IMR-90 (cell line): ENCODE results near the gene HK3. TPM values are rescaled to one million over a fixed set of nuclear protein-coding genes. Genes with fewer than 3 reads are reported as not detected.

Experiments used
- ATAC-seq: fragments of 200-7000 bp; cut with Tn5 transposase; 2 replicates; pipeline ENCODE4 v1.9.1; 2020; ENCODE audit warnings: low read depth, mild to moderate bottlenecking, moderate library complexity
- BruUV-seq: library from RNA; stranded (reverse); fragments of 400-500 nt; replicated peaks from 2 replicates; lab custom pipeline; 2021; lab: Mats Ljungman, UMichigan
- CTCF ChIA-PET: fragments of 300-600 bp; formaldehyde crosslinking; extraction: SDS; loops from one replicate; lab custom pipeline; 2021; ENCODE audit warnings: antibody characterized with exemption; lab: Yijun Ruan, JAX
- POLR2A ChIA-PET: fragments of 300-600 bp; sonication (Branson Sonifier 250); formaldehyde crosslinking; loops from one replicate; lab custom pipeline; 2022; ENCODE audit warnings: antibody characterized with exemption; ENCODE audit not compliant: unreplicated experiment; lab: Charles Lee
- DNase-seq: peaks from one replicate; pipeline ENCODE4 v3.0.0; 2013
- H2AFZ ChIP-seq: replicated peaks from 2 replicates; pipeline ENCODE3; 2013; ENCODE audit warnings: low read length, mild to moderate bottlenecking; ENCODE audit not compliant: poor library complexity
- H2AK5ac ChIP-seq: 2 replicates; pipeline ENCODE4 v1.6.1; 2013; ENCODE audit warnings: low read depth, low read length, inconsistent platforms
- H2AK9ac ChIP-seq: replicated peaks from 2 replicates; pipeline ENCODE3; 2013; ENCODE audit warnings: mild to moderate bottlenecking, low read depth, low read length, moderate library complexity; ENCODE audit not compliant: poor library complexity
- H2BK120ac ChIP-seq: 2 replicates; pipeline ENCODE4 v1.6.1; 2013; ENCODE audit warnings: low read depth, low read length, inconsistent platforms
- H2BK15ac ChIP-seq: 3 replicates; pipeline ENCODE4 v1.6.1; 2013; ENCODE audit warnings: low read depth, low read length, inconsistent platforms
- H2BK20ac ChIP-seq: 2 replicates; pipeline ENCODE4 v1.6.1; 2013; ENCODE audit warnings: low read depth, mild to moderate bottlenecking, inconsistent platforms, low read length, moderate library complexity
- H2BK5ac ChIP-seq: 2 replicates; pipeline ENCODE4 v1.6.1; 2013; ENCODE audit warnings: mild to moderate bottlenecking, low read depth, low read length, inconsistent platforms; ENCODE audit not compliant: poor library complexity, severe bottlenecking
- H3K14ac ChIP-seq: replicated peaks from 2 replicates; pipeline ENCODE4 v1.6.1; 2013; ENCODE audit warnings: low read depth, low read length, inconsistent platforms
- H3K18ac ChIP-seq: 2 replicates; pipeline ENCODE4 v1.6.1; 2013; ENCODE audit warnings: low read depth, low read length, control low read depth
- H3K23ac ChIP-seq: 2 replicates; pipeline ENCODE4 v1.6.1; 2013; ENCODE audit warnings: low read depth, low read length, inconsistent platforms
- H3K27ac ChIP-seq: 2 replicates; pipeline ENCODE4 v1.5.1; 2013; ENCODE audit warnings: mild to moderate bottlenecking, control low read depth, low read length; ENCODE audit not compliant: insufficient read depth
- H3K27me3 ChIP-seq: 2 replicates; pipeline ENCODE4 v1.6.1; 2013; ENCODE audit warnings: low read length; ENCODE audit not compliant: control insufficient read depth, insufficient read depth
- H3K36me3 ChIP-seq: 2 replicates; pipeline ENCODE4 v1.6.1; 2013; ENCODE audit warnings: low read length, mixed read lengths; ENCODE audit not compliant: control insufficient read depth, insufficient read depth
- H3K4ac ChIP-seq: 2 replicates; pipeline ENCODE4 v1.6.1; 2013; ENCODE audit warnings: low read depth, low read length, inconsistent platforms
- H3K4me1 ChIP-seq: 2 replicates; pipeline ENCODE4 v1.6.1; 2013; ENCODE audit warnings: low read length, mixed read lengths; ENCODE audit not compliant: control insufficient read depth, insufficient read depth
- H3K4me2 ChIP-seq: 2 replicates; pipeline ENCODE4 v1.6.1; 2013; ENCODE audit warnings: low read depth, mild to moderate bottlenecking, control low read depth, low read length, moderate library complexity
- H3K4me3 ChIP-seq: 2 replicates; pipeline ENCODE4 v1.5.1; 2013; ENCODE audit warnings: low read depth, mild to moderate bottlenecking, control low read depth, low read length, moderate library complexity; ENCODE audit not compliant: insufficient read depth
- H3K56ac ChIP-seq: 2 replicates; pipeline ENCODE4 v1.6.1; 2013; ENCODE audit warnings: low read length, inconsistent platforms; ENCODE audit not compliant: insufficient read depth; ENCODE audit errors: extremely low read depth
- H3K79me1 ChIP-seq, 2 experiments: 2 replicates each; pipeline ENCODE4 v1.6.1; 2013; ENCODE audit warnings: low read length in 2 of 2, inconsistent platforms in 1 of 2, low read depth in 1 of 2
- H3K9ac ChIP-seq: 2 replicates; pipeline ENCODE4 v1.6.1; 2013; ENCODE audit warnings: low read depth, low read length, control low read depth
- H3K9me1 ChIP-seq: 2 replicates; pipeline ENCODE4 v1.6.1; 2013; ENCODE audit warnings: low read length, inconsistent platforms; ENCODE audit not compliant: insufficient read depth
- H3K9me3 ChIP-seq: 2 replicates; pipeline ENCODE4 v1.6.1; 2013; ENCODE audit warnings: low read length; ENCODE audit not compliant: control insufficient read depth, insufficient read depth
- H4K20me1 ChIP-seq: 2 replicates; pipeline ENCODE4 v1.6.1; 2013; ENCODE audit warnings: low read length, inconsistent platforms; ENCODE audit not compliant: insufficient read depth
- H4K5ac ChIP-seq: 2 replicates; pipeline ENCODE4 v1.6.1; 2013; ENCODE audit warnings: mild to moderate bottlenecking, low read depth, low read length, control low read depth
- H4K8ac ChIP-seq, 2 experiments: 2 replicates each; pipeline ENCODE4 v1.6.1; 2013; ENCODE audit warnings: low read depth in 2 of 2, low read length in 2 of 2, control low read depth in 1 of 2, inconsistent platforms in 1 of 2
- H4K91ac ChIP-seq: 2 replicates; pipeline ENCODE4 v1.6.1; 2013; ENCODE audit warnings: low read depth, low read length, inconsistent platforms; ENCODE audit not compliant: insufficient read depth
- MAZ ChIP-seq: IDR thresholded peaks from 2 replicates; pipeline ENCODE4 v1.6.1; 2012; ENCODE audit warnings: low read depth, mild to moderate bottlenecking, low read length, improper control_type of control experiment, moderate library complexity, borderline replicate concordance
- RCOR1 ChIP-seq: IDR thresholded peaks from 2 replicates; pipeline ENCODE4 v1.6.1; 2012; ENCODE audit warnings: mild to moderate bottlenecking, low read length, improper control_type of control experiment; ENCODE audit not compliant: insufficient replicate concordance
- WGBS, 2 experiments: methylation state at CpG; one replicate each; pipeline versions ENCODE4 v1.1.5 to v1.1.7; 2013; ENCODE audit warnings: missing lambda C conversion rate in 2 of 2; ENCODE audit not compliant: insufficient read length in 1 of 2; ENCODE audit errors: extremely low coverage in 2 of 2; 5-methylcytosine and 5-hydroxymethylcytosine counted together
- dilution Hi-C: fragments of 300-500 bp; cut with HindIII; formaldehyde crosslinking; loops from one replicate; pipeline ENCODE4 v1.14.3; 2018; ENCODE audit warnings: low sequenced_read_pairs; ENCODE audit not compliant: unreplicated experiment
- in situ Hi-C: fragments of 300-500 bp; cut with MboI; formaldehyde crosslinking; loops from 3 replicates; pipeline ENCODE4 v1.14.3; 2019; ENCODE audit warnings: low sequenced_read_pairs, inconsistent platforms, mixed read lengths
- intact Hi-C: fragments of 100-400 bp; cut with micrococcal nuclease; formaldehyde crosslinking; loops from 2 replicates; pipeline ENCODE4 v1.10.0; 2022
- polyA plus RNA-seq, 3 experiments: library from polyadenylated mRNA; depleted of rRNA; stranded (reverse); fragments of >200 nt; gene quantifications; 2 replicates each; pipeline ENCODE4 v1.2.3, GENCODE V29; 2012; ENCODE audit warnings: low replicate concordance in 1 of 3
- total RNA-seq: library from RNA; depleted of rRNA; stranded (reverse); fragments of >200 nt; gene quantifications from 2 replicates; pipeline ENCODE4 v1.2.3, GENCODE V29; 2012

The HK3 gene
- total and polyA plus RNA-seq, 2 of the 4 experiments (the other 2 are of a cell fraction): not detected

GRCh38 chr5:176929654-176930053 lies 30.5 kb upstream of the HK3 start:
- H2BK5ac ChIP-seq: no peak overlapping the region
- ChIA-PET CTCF (no interaction called here), POLR2A (no interaction called here)
- no peak overlapping the region for H4K91ac ChIP-seq
- H2BK20ac ChIP-seq: no peak overlapping the region
- H3K9me3 ChIP-seq: no peaks in the 10 kb centered on the region
- no peak overlapping the region for H3K18ac ChIP-seq
- no peaks in the 10 kb centered on the region for H3K9me1 ChIP-seq
- ATAC-seq: no peak
- H2AK5ac ChIP-seq: no peak overlapping the region
- BruUV-seq: no TSS peak
- H3K27ac ChIP-seq: no peak overlapping the region
- no peaks in the 10 kb centered on the region for H3K27me3 ChIP-seq
- dilution Hi-C loops (no loop called here), in situ Hi-C loops (no loop called here), intact Hi-C loops (no loop called here)
- no peak overlapping the region for H2BK15ac ChIP-seq
- H3K4me3 ChIP-seq: no peak overlapping the region
- no peak overlapping the region for H2AK9ac ChIP-seq
- H3K23ac ChIP-seq: no peak overlapping the region
- H3K4me1 ChIP-seq: no peaks in the 10 kb centered on the region
- H3K14ac ChIP-seq: no peak overlapping the region
- H3K56ac ChIP-seq: no peak overlapping the region
- no peak overlapping the region for H3K4me2 ChIP-seq
- no peak overlapping the region for H3K4ac ChIP-seq
- H3K9ac ChIP-seq: no peak overlapping the region
- no peak overlapping the region for H2AFZ ChIP-seq
- no peak overlapping the region for H4K5ac ChIP-seq
- H3K36me3 ChIP-seq: peaks cover 14% of the 10 kb centered on the region
- no peak overlapping the region for H2BK120ac ChIP-seq
- no peak for DNase-seq
- no peak overlapping the region for H4K8ac ChIP-seq
- H3K79me1 ChIP-seq: peaks cover 5 to 7% of the 10 kb centered on the region in 2 experiments; a peak in 2 of 4 replicates
- TF ChIP-seq MAZ (no peak), RCOR1 (no peak)
- no peaks in the 10 kb centered on the region for H4K20me1 ChIP-seq
- no CpG with 5 or more reads among the region's 1 CpG for WGBS, 2 experiments
